GM12878 (cell line): ENCODE data around the gene PLP1.

Experiments
- CTCF ChIP-seq, 3 experiments: IDR thresholded peaks in 2 of 3; conservative IDR thresholded peaks in 1 of 3; 2 replicates each; pipeline ENCODE4 v1.5.1; 2011; ENCODE audit warnings: low read depth in 3 of 3, low read length in 3 of 3, mild to moderate bottlenecking in 3 of 3, control low read depth in 2 of 3, moderate library complexity in 2 of 3, inconsistent platforms in 1 of 3, mixed read lengths in 1 of 3; ENCODE audit not compliant: control insufficient read depth in 2 of 3, insufficient read depth in 1 of 3; ENCODE audit errors: extremely low read depth in 1 of 3
- FOXM1 ChIP-seq: IDR thresholded peaks from 2 replicates; pipeline ENCODE4 v1.6.1; 2012; ENCODE audit warnings: low read depth, mild to moderate bottlenecking, inconsistent platforms, low read length, moderate library complexity
- MAX ChIP-seq: IDR thresholded peaks from 2 replicates; pipeline ENCODE4 v1.6.1; 2012; ENCODE audit warnings: low read depth, low read length, improper control_type of control experiment
- POLR2A ChIP-seq: IDR thresholded peaks from 2 replicates; pipeline ENCODE4 v1.6.1; 2011; ENCODE audit warnings: low read depth, mild to moderate bottlenecking, low read length
- POLR2AphosphoS5 ChIP-seq: IDR thresholded peaks from 2 replicates; pipeline ENCODE4 v1.6.1; 2011; ENCODE audit warnings: mild to moderate bottlenecking, low read length, inconsistent platforms
- RBBP5 ChIP-seq: fragments of 200-600 bp; sonication (generic); conservative IDR thresholded peaks from 2 replicates; pipeline ENCODE4 v1.6.1; 2016
- TAF1 ChIP-seq: IDR thresholded peaks from 2 replicates; pipeline ENCODE4 v1.6.1; 2011; ENCODE audit warnings: mild to moderate bottlenecking, low read depth, low read length, borderline replicate concordance

GRCh38 chrX:103794119-103794518 is 17.5 kb downstream of the PLP1 start:
- TF ChIP-seq FOXM1 (no peak), POLR2A (no peak), TAF1 (no peak), POLR2AphosphoS5 (no peak), MAX (no peak), CTCF (IDR thresholded peaks at IDR 0.05 in 2 of 3, conservative IDR thresholded peaks at IDR 0.05 in 1 of 3; ENCODE audit: control insufficient read depth in 2 of 3, extremely low read depth in 1 of 3, insufficient read depth in 1 of 3, low read depth in 3 of 3, low read length in 3 of 3) (no peak), RBBP5 (no peak)
